Cardiac fibroblast (primary cell): ENCODE measurements around the gene KAT7.

ENCODE experiments used
- DNase-seq, 2 donors: peaks; one replicate each; pipeline versions ENCODE4 v3.0.0 to v3.0.0-alpha.2; 2010; ENCODE audit warnings: low read depth in 2 of 2
- H3K4me3 ChIP-seq, 2 donors: replicated peaks in 1 of 2; 1 replicate in 1 of 2; 2 replicates in 1 of 2; pipeline ENCODE4 v1.5.1; 2011; ENCODE audit warnings: low read depth in 2 of 2, low read length in 2 of 2, mild to moderate bottlenecking in 2 of 2, moderate library complexity in 1 of 2
- TF ChIP-seq, protein P1 (sequence below): IDR thresholded peaks from one replicate; pipeline ENCODE4 v1.5.1; 2011; ENCODE audit warnings: low read depth, mild to moderate bottlenecking, low read length, inconsistent platforms

The KAT7 gene

DNA sequence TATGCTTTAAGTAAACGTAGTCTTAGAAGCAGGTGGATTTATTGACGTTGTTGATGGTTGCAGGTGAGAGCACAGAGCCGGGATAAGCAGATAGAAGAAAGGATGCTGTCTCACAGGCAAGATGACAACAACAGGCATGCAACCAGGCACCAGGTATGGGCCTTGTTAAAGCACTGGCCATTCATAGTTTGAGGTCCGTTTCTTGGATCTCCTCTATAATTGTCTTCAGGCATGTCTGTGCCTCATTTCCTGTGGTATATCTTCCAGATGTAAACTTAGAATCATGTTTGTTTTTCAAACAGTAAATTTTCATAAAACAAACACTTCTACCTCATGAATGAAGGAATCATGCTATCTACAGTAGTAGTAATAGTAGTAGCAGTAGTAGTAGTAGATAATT lies 20.6 kb downstream of the KAT7 start:
- TF ChIP-seq, protein P1, sequence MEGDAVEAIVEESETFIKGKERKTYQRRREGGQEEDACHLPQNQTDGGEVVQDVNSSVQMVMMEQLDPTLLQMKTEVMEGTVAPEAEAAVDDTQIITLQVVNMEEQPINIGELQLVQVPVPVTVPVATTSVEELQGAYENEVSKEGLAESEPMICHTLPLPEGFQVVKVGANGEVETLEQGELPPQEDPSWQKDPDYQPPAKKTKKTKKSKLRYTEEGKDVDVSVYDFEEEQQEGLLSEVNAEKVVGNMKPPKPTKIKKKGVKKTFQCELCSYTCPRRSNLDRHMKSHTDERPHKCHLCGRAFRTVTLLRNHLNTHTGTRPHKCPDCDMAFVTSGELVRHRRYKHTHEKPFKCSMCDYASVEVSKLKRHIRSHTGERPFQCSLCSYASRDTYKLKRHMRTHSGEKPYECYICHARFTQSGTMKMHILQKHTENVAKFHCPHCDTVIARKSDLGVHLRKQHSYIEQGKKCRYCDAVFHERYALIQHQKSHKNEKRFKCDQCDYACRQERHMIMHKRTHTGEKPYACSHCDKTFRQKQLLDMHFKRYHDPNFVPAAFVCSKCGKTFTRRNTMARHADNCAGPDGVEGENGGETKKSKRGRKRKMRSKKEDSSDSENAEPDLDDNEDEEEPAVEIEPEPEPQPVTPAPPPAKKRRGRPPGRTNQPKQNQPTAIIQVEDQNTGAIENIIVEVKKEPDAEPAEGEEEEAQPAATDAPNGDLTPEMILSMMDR, result no peak
- DNase-seq, result no peak
- no peak overlapping the region for H3K4me3 ChIP-seq

DNA sequence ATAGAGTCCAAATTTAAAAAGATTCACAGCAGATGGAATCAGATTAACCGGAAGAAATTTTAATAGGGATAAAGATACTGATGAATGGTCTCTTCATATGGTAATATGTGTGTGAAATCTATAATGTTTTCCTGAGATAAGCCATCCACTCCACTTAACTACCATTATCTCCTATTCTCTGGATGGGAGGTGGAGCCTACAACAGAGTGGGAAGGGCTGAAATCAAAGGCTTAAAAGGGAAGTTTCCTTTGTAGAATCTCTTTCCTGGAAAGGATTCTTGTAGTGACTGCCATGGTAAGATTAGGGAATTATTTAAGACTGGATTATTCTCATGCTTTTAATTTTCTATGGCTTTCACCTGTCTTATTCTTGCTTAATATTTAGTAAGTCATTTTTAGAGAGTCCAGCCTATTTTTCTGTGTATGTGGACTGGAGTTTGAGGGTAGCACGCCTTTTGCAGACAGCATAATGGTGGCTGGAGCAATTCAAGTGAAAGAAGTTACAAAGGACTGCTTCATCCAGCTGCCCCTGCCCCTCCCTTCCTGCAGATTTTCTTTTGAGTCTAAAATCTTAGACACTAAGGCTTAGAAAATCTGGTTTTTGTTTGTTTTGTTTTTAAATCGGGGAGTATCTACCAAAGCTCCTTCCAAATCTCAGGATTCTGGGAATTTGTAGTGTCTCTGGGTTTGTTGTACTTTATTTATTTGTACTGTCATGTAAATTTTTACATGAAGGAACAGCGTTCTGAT lies 26.5 kb downstream of the KAT7 start:
- no peak overlapping the region for H3K4me3 ChIP-seq
- DNase-seq, result no peak
- TF ChIP-seq, protein P1, result no peak

DNA sequence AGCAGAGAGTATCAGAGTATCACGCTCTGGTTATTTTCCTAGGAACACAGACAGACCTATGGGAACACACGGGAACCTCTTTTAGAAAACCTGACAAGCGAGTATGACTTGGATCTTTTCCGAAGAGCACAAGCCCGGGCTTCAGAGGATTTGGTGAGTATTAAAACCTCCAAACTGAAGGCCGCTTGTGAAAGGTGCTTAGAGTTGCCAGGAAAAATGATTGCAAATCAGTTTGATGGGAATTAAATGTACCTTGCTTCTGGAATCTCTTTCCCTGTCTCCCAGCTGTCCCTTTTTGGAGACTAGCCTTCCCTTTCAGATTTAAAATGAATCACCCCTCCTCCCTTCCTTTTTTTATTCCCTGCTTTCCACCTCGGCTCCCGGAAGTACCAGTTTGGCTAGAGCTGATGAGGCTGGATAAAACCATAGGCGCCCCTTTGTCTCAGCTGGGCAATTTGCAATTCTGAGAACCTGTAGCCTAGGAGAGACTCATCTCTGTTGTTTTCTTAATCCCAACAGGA lies 27.3 kb downstream of the KAT7 start:
- no peak overlapping the region for H3K4me3 ChIP-seq
- TF ChIP-seq, protein P1, result no peak
- DNase-seq, result no peak

DNA sequence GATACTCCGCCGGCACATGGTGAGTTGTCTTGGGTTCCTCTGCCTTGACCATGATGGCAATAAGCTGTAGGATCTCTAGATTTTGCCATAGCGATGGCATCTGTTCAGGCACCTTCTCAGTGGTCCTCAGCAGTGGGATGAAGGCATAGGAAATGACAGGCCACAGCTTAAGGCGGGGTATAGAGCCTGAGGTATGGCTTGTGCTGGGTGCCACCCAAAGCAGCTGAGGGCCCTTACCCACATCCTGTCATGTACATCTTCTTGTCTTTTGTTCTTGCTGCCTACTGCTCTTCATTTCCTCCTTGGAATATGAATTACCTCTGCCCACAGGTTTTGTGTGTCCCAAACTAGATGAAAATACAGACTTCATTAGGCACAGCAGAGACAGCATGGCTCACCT lies 29.5 kb downstream of the KAT7 start:
- DNase-seq, result no peak
- no peak overlapping the region for H3K4me3 ChIP-seq
- TF ChIP-seq, protein P1, result no peak

DNA sequence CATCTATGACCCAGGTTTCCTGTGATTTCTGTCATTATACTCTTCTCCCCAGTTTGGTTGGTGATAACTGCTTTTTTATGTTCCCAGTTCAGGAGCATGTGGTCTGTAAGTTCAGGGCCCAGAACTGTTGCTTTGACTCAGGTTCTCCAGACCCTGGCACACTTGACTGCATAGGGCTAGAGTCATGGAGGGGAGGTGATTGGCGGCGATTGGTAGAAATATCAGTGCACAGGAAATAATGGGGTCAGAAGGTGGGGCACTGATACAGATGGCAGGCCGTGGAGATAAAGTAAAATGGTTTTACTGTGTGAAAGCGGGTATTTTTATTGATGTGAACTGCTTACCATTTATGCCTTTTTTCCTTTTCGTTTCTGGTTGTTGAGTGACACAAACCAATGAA lies 30.7 kb downstream of the KAT7 start:
- no peak for DNase-seq
- TF ChIP-seq, protein P1, result no peak
- H3K4me3 ChIP-seq, result no peak overlapping the region

- H3K4me3 ChIP-seq, result no peak overlapping the region
- no peak for DNase-seq
- TF ChIP-seq, protein P1, result no peak
These were observed 31.2 kb downstream of the KAT7 start for GRCh38 chr17:49819651-49820050.
